H9 (cell line): ENCODE data around the gene RABL6. TPM values are rescaled to one million over a fixed set of nuclear protein-coding genes. Genes with fewer than 3 reads are reported as not detected.

Experiments
- DNase-seq: peaks from one replicate; pipeline ENCODE4 v3.0.0-alpha.2; 2017
- H2AFZ ChIP-seq: one replicate; pipeline ENCODE4 v1.6.1; 2013; ENCODE audit warnings: mild to moderate bottlenecking, low read length, control low read depth, moderate library complexity
- H2AK5ac ChIP-seq: 2 replicates; pipeline ENCODE4 v1.6.1; 2013; ENCODE audit warnings: low read length, control low read depth, mixed read lengths; ENCODE audit not compliant: insufficient read length
- H2BK120ac ChIP-seq: one replicate; pipeline ENCODE4 v1.6.1; 2013; ENCODE audit warnings: low read depth, mild to moderate bottlenecking, low read length, control low read depth, inconsistent platforms; ENCODE audit not compliant: poor library complexity, severe bottlenecking
- H2BK12ac ChIP-seq: 2 replicates; pipeline ENCODE4 v1.6.1; 2013; ENCODE audit warnings: low read length, control low read depth, mixed read lengths, low read depth; ENCODE audit not compliant: insufficient read length
- H2BK15ac ChIP-seq: 2 replicates; pipeline ENCODE4 v1.6.1; 2013; ENCODE audit warnings: low read depth, low read length, control low read depth
- H2BK20ac ChIP-seq: one replicate; pipeline ENCODE4 v1.6.1; 2013; ENCODE audit warnings: low read depth, mild to moderate bottlenecking, low read length, control low read depth, inconsistent platforms; ENCODE audit not compliant: poor library complexity, severe bottlenecking
- H2BK5ac ChIP-seq: 2 replicates; pipeline ENCODE4 v1.6.1; 2013; ENCODE audit warnings: low read length, control low read depth, mixed read lengths; ENCODE audit not compliant: insufficient read length
- H3K14ac ChIP-seq: 2 replicates; pipeline ENCODE4 v1.6.1; 2013; ENCODE audit warnings: low read length, control low read depth; ENCODE audit not compliant: insufficient read depth
- H3K18ac ChIP-seq: 2 replicates; pipeline ENCODE4 v1.6.1; 2013; ENCODE audit warnings: low read depth, mild to moderate bottlenecking, mixed read lengths, low read length, control low read depth; ENCODE audit not compliant: insufficient read length
- H3K23ac ChIP-seq: 2 replicates; pipeline ENCODE4 v1.6.1; 2013; ENCODE audit warnings: low read length, control low read depth, mixed read lengths, low read depth; ENCODE audit not compliant: insufficient read length
- H3K23me2 ChIP-seq: 2 replicates; pipeline ENCODE4 v1.6.1; 2013; ENCODE audit warnings: low read depth, mild to moderate bottlenecking, mixed read lengths, low read length, control low read depth; ENCODE audit not compliant: insufficient read length, poor library complexity, severe bottlenecking
- H3K27ac ChIP-seq: 2 replicates; pipeline ENCODE4 v1.5.1; 2013; ENCODE audit warnings: low read length, control low read depth, mixed read lengths, low read depth; ENCODE audit not compliant: insufficient read length
- H3K27me3 ChIP-seq: 2 replicates; pipeline ENCODE4 v1.6.1; 2013; ENCODE audit warnings: low read length, control low read depth, inconsistent platforms; ENCODE audit not compliant: insufficient read depth
- H3K4ac ChIP-seq: 2 replicates; pipeline ENCODE4 v1.6.1; 2013; ENCODE audit warnings: low read depth, mild to moderate bottlenecking, control low read depth, inconsistent platforms, low read length, moderate library complexity
- H3K4me1 ChIP-seq: 2 replicates; pipeline ENCODE4 v1.6.1; 2013; ENCODE audit warnings: low read length, control low read depth, inconsistent platforms; ENCODE audit not compliant: insufficient read depth
- H3K4me2 ChIP-seq: 2 replicates; pipeline ENCODE4 v1.6.1; 2013; ENCODE audit warnings: low read length, control low read depth, mixed read lengths; ENCODE audit not compliant: insufficient read length, insufficient read depth
- H3K56ac ChIP-seq: 2 replicates; pipeline ENCODE4 v1.6.1; 2013; ENCODE audit warnings: low read depth, mild to moderate bottlenecking, mixed read lengths, low read length, control low read depth; ENCODE audit not compliant: insufficient read length
- H3K79me1 ChIP-seq: 2 replicates; pipeline ENCODE4 v1.6.1; 2013; ENCODE audit warnings: low read depth, mild to moderate bottlenecking, moderate library complexity, low read length, control low read depth, inconsistent platforms; ENCODE audit not compliant: insufficient read depth, poor library complexity, severe bottlenecking
- H3K79me2 ChIP-seq: 2 replicates; pipeline ENCODE4 v1.6.1; 2013; ENCODE audit warnings: low read length, control low read depth, inconsistent platforms; ENCODE audit not compliant: insufficient read depth
- H3K9ac ChIP-seq: 2 replicates; pipeline ENCODE4 v1.6.1; 2013; ENCODE audit warnings: low read length, control low read depth, mixed read lengths; ENCODE audit not compliant: insufficient read length; ENCODE audit errors: extremely low read depth
- H3K9me3 ChIP-seq: one replicate; pipeline ENCODE4 v1.6.1; 2013; ENCODE audit warnings: low read depth, low read length, inconsistent platforms; ENCODE audit not compliant: control insufficient read depth
- H3T11ph ChIP-seq: one replicate; pipeline ENCODE4 v1.6.1; 2013; ENCODE audit warnings: mild to moderate bottlenecking, low read length, control low read depth, inconsistent platforms
- H4K20me1 ChIP-seq: one replicate; pipeline ENCODE4 v1.6.1; 2013; ENCODE audit not compliant: control insufficient read depth, insufficient read length, insufficient read depth
- H4K5ac ChIP-seq: 2 replicates; pipeline ENCODE4 v1.6.1; 2013; ENCODE audit warnings: low read depth, mild to moderate bottlenecking, mixed read lengths, low read length, control low read depth; ENCODE audit not compliant: insufficient read length
- H4K8ac ChIP-seq: replicated peaks from 2 replicates; pipeline ENCODE4 v1.6.1; 2013; ENCODE audit warnings: low read length, control low read depth, mixed read lengths, low read depth; ENCODE audit not compliant: insufficient read length
- H4K91ac ChIP-seq: 2 replicates; pipeline ENCODE4 v1.6.1; 2013; ENCODE audit warnings: low read depth, mild to moderate bottlenecking, moderate library complexity, mixed read lengths, low read length, control low read depth; ENCODE audit not compliant: insufficient read length
- H3K27ac Mint-ChIP-seq, 3 experiments: 2 replicates in 2 of 3; 3 replicates in 1 of 3; pipeline ENCODE4 v1.8.0; 2020 to 2021; ENCODE audit warnings: mixed read lengths in 3 of 3, mild to moderate bottlenecking in 1 of 3, moderate library complexity in 1 of 3
- H3K27me3 Mint-ChIP-seq: 2 replicates; pipeline ENCODE4 v1.8.0; 2021; ENCODE audit warnings: low read depth, mild to moderate bottlenecking, moderate library complexity, mixed read lengths
- H3K36me3 Mint-ChIP-seq, 3 experiments: 2 replicates in 2 of 3; 3 replicates in 1 of 3; pipeline ENCODE4 v1.8.0; 2020 to 2021; ENCODE audit warnings: low read depth in 3 of 3, mixed read lengths in 3 of 3; ENCODE audit not compliant: insufficient read depth in 1 of 3
- H3K4me1 Mint-ChIP-seq, 2 experiments: 2 replicates each; pipeline ENCODE4 v1.8.0; 2020; ENCODE audit warnings: mixed read lengths in 2 of 2
- H3K4me3 Mint-ChIP-seq, 2 experiments: 2 replicates in 1 of 2; 3 replicates in 1 of 2; pipeline ENCODE4 v1.8.0; 2020 to 2021; ENCODE audit warnings: mild to moderate bottlenecking in 2 of 2, mixed read lengths in 2 of 2, moderate library complexity in 1 of 2
- H3K9me3 Mint-ChIP-seq, 2 experiments: 2 replicates in 1 of 2; 3 replicates in 1 of 2; pipeline ENCODE4 v1.8.0; 2020; ENCODE audit warnings: mild to moderate bottlenecking in 2 of 2, mixed read lengths in 2 of 2, moderate library complexity in 1 of 2
- CTCF ChIP-seq: fragments of 200-600 bp; sonication (generic); conservative IDR thresholded peaks from 3 replicates; pipeline ENCODE4 v1.8.0; 2021; ENCODE audit warnings: antibody characterized with exemption, mild to moderate bottlenecking
- WGBS: extraction: QIAGEN DNeasy Blood & Tissue Kit; methylation state at CpG from one replicate; pipeline ENCODE4 v1.1.7; 2013; ENCODE audit warnings: missing lambda C conversion rate, low lambda C conversion rate, mixed read lengths; ENCODE audit not compliant: insufficient read length; ENCODE audit errors: extremely low coverage; 5-methylcytosine and 5-hydroxymethylcytosine counted together
- total RNA-seq: library from RNA; stranded (reverse); gene quantifications from 2 replicates; pipeline ENCODE4 v1.2.1, GENCODE V29; 2021

Gene RABL6
- total RNA-seq, 1 experiment from 2014 or later = 108 TPM

DNA sequence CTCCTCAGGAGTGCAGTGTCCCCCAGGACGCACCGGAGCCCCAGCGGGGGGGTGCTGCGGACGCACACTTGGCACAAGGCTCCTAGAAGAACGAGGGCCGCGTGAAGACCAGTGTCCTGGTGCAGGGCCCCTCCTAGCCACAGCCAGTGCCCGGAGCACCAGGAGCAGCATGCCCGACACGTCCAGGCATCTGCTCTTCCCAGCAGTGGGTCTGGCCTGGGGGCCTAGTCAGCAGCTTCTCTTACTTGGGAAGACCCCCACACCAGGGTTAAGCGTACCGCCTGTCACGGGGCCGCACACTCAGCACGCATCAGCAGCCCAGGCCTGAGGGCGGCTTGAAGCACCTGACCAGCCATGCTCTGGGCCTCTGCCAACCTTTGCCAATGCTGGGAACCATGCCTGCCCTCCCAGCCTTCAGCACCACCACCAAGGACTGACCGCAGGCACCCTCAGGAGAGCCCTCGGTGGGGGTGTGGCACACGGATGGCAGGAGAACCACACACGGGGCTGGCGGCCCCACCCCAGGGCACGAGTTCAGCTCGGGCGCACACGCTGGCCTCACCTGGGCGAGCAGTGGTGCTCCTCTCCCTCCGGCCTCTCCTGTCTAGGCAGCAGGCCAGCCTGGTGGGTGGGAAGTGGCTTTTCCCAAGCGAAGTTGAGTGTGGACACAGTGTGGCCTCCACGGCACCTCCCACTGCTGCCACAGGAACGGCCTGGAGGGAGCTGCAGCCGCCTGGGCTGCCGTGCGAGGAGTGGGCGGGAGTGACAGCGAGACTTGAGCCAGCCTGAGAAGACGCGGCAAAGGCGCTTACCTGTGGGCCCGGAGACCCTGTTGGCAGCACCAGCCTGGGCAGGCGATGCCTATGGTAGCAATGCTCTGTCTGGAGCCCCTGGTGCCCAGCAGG lies 22.5 kb downstream of the RABL6 start:
- no peaks in the 10 kb centered on the region for H3K4me1 ChIP-seq
- H3K9ac ChIP-seq = no peak overlapping the region
- H3K4me2 ChIP-seq = no peak overlapping the region
- Mint-ChIP-seq H3K36me3 (peaks cover 14 to 56% (median 54%) of the 10 kb centered on the region in 3 experiments), H3K4me3 (no peak overlapping the region), H3K27ac (no peak overlapping the region), H3K27me3 (peaks cover 1% of the 10 kb centered on the region; the same call in 1 of the 2 replicates), H3K4me1 (no peaks in the 10 kb centered on the region), H3K9me3 (no peaks in the 10 kb centered on the region)
- H3K4ac ChIP-seq = no peak overlapping the region
- H3K23me2 ChIP-seq = no peaks in the 10 kb centered on the region
- no peaks in the 10 kb centered on the region for H3K79me1 ChIP-seq
- H4K8ac ChIP-seq = no peak overlapping the region
- no peak overlapping the region for H3K14ac ChIP-seq
- H2BK15ac ChIP-seq = no peak overlapping the region
- no peak overlapping the region for H2BK12ac ChIP-seq
- no peaks in the 10 kb centered on the region for H3K79me2 ChIP-seq
- no peak overlapping the region for H4K5ac ChIP-seq
- H3K27me3 ChIP-seq = no peaks in the 10 kb centered on the region
- no peak overlapping the region for H2AFZ ChIP-seq
- H2BK120ac ChIP-seq = no peak overlapping the region
- H2BK5ac ChIP-seq = no peak overlapping the region
- no peak overlapping the region for H3K23ac ChIP-seq
- no peak overlapping the region for H2AK5ac ChIP-seq
- no peak overlapping the region for H3K18ac ChIP-seq
- H3K9me3 ChIP-seq = no peaks in the 10 kb centered on the region
- no peak overlapping the region for H3K56ac ChIP-seq
- DNase-seq = no peak
- no peaks in the 10 kb centered on the region for H4K20me1 ChIP-seq
- no peak overlapping the region for H4K91ac ChIP-seq
- no peak overlapping the region for H3T11ph ChIP-seq
- TF ChIP-seq CTCF = no peak
- no CpG with 5 or more reads among the region's 41 CpGs for WGBS
- no peak overlapping the region for H3K27ac ChIP-seq
- no peak overlapping the region for H2BK20ac ChIP-seq
